VCaP (cell line): ENCODE data around the gene STMN3.
"Not testable (repeated sequence)": the region's sequence is repeated elsewhere in the genome, so short reads cannot be mapped to it uniquely, and the experiment has no call there.

ENCODE experiments used
- H3K27ac ChIP-seq: fragments of 450-650 bp; 2 replicates; pipeline ENCODE4 v1.5.1; 2017
- CTCF ChIP-seq: fragments of 450-650 bp; conservative IDR thresholded peaks from 2 replicates; pipeline ENCODE4 v1.5.1; 2017; ENCODE audit warnings: mild to moderate bottlenecking, moderate library complexity

STMN3 gene

GRCh38 chr20:63617092-63617875 lies 35.9 kb downstream of the STMN3 start:
- no peak for TF ChIP-seq CTCF
- no peak overlapping the region for H3K27ac ChIP-seq

- not testable (repeated sequence) for H3K27ac ChIP-seq
- TF ChIP-seq CTCF, result peak; percentile 48
Observed at GRCh38 chr20:63613863-63614594, 39.2 kb downstream of the STMN3 start.

GRCh38 chr20:63612276-63612931 lies 40.8 kb downstream of the STMN3 start:
- no peak overlapping the region for H3K27ac ChIP-seq
- no peak for TF ChIP-seq CTCF

- H3K27ac ChIP-seq, result no peak overlapping the region
- no peak for TF ChIP-seq CTCF
Observed at GRCh38 chr20:63611646-63612045, 41.6 kb downstream of the STMN3 start.

- H3K27ac ChIP-seq, result no peak overlapping the region
- TF ChIP-seq CTCF, result no peak
Observed at GRCh38 chr20:63610581-63611435, 42.4 kb downstream of the STMN3 start.

GRCh38 chr20:63606686-63607085 lies 46.5 kb downstream of the STMN3 start:
- TF ChIP-seq CTCF, result no peak
- no peak overlapping the region for H3K27ac ChIP-seq

- no peak for TF ChIP-seq CTCF
- H3K27ac ChIP-seq, result no peak overlapping the region
Observed at GRCh38 chr20:63602321-63602720, 50.9 kb downstream of the STMN3 start.

GRCh38 chr20:63601679-63602078 lies 51.5 kb downstream of the STMN3 start:
- H3K27ac ChIP-seq, result not testable (repeated sequence)
